Measurements from ENCODE around the gene TMEM240.

DNA sequence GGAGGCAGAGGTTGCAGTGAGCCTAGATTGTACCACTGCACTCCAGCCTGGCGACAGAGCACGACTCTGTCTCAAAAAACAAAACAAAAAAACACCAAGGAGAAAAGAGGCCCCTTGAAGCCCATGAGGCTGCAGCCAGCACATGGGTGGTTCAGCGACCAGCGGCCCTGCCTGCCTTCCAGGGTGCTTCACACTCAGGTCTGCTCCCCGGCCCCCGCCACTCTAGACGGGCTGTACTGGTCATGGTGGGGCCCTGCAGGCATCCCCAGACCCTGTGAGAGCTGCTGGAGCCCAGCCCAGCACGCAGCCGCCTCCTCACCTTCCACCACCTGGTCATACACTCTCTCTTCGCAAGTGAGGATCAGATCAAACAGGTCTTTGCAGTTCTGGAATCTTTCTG, 4.1 kb upstream of the TMEM240 start:
- TF ChIP-seq, protein P1, sequence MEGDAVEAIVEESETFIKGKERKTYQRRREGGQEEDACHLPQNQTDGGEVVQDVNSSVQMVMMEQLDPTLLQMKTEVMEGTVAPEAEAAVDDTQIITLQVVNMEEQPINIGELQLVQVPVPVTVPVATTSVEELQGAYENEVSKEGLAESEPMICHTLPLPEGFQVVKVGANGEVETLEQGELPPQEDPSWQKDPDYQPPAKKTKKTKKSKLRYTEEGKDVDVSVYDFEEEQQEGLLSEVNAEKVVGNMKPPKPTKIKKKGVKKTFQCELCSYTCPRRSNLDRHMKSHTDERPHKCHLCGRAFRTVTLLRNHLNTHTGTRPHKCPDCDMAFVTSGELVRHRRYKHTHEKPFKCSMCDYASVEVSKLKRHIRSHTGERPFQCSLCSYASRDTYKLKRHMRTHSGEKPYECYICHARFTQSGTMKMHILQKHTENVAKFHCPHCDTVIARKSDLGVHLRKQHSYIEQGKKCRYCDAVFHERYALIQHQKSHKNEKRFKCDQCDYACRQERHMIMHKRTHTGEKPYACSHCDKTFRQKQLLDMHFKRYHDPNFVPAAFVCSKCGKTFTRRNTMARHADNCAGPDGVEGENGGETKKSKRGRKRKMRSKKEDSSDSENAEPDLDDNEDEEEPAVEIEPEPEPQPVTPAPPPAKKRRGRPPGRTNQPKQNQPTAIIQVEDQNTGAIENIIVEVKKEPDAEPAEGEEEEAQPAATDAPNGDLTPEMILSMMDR (conservative IDR thresholded peaks at IDR 0.05; ENCODE audit: low read length): no peak
- TF ChIP-seq EZH2phosphoT487 (IDR thresholded peaks at IDR 0.05; ENCODE audit: borderline replicate concordance, low read depth, low read length): no peak
